Stomach (tissue), 9 donors: ENCODE results near the gene USP3. TPM values are rescaled to one million over a fixed set of nuclear protein-coding genes. Genes with fewer than 3 reads are reported as not detected.

Source experiments
- DNase-seq, 2 donors: peaks; one replicate each; pipeline versions ENCODE4 v3.0.0 to v3.0.0-alpha.2; 2013 to 2019
- H3K27ac ChIP-seq, 5 donors: fragments of 200-600 bp in 4 of 5; sonication (generic) in 4 of 5; one replicate each; pipeline ENCODE4 v1.5.1; 2013 to 2019; ENCODE audit warnings: mild to moderate bottlenecking in 1 of 5, moderate library complexity in 1 of 5
- H3K27me3 ChIP-seq, 3 donors: fragments of 200-600 bp; sonication (generic); one replicate each; pipeline ENCODE4 v1.5.1; 2017 to 2019; ENCODE audit warnings: mixed run types in 1 of 3
- H3K36me3 ChIP-seq, 4 donors: fragments of 200-600 bp; sonication (generic); 1 replicate in 3 of 4; 2 replicates in 1 of 4; pipeline ENCODE4 v1.5.1; 2016 to 2019
- H3K4me1 ChIP-seq, 4 donors: fragments of 200-600 bp; sonication (generic); one replicate each; pipeline ENCODE4 v1.5.1; 2016 to 2019
- H3K4me3 ChIP-seq, 4 donors: fragments of 200-600 bp; sonication (generic) in 3 of 4; one replicate each; pipeline ENCODE4 v1.5.1; 2016 to 2019; ENCODE audit warnings: mild to moderate bottlenecking in 1 of 4
- H3K9me3 ChIP-seq, 4 donors: fragments of 200-600 bp; sonication (generic); one replicate each; pipeline ENCODE4 v1.5.1; 2016 to 2019
- EP300 ChIP-seq: sonication (generic); formaldehyde crosslinking; IDR thresholded peaks from one replicate; pipeline ENCODE4 v1.6.1; 2017; ENCODE audit warnings: antibody characterized with exemption
- POLR2A ChIP-seq, 4 donors: fragments of 450-650 bp; IDR thresholded peaks; one replicate each; pipeline ENCODE4 v1.6.1; 2016; ENCODE audit warnings: antibody characterized with exemption in 4 of 4, control low read depth in 2 of 4, mild to moderate bottlenecking in 1 of 4, moderate library complexity in 1 of 4
- POLR2AphosphoS5 ChIP-seq, 3 donors: sonication (generic); formaldehyde crosslinking; IDR thresholded peaks; one replicate each; pipeline ENCODE4 v1.6.1; 2016; ENCODE audit warnings: antibody characterized with exemption in 3 of 3
- WGBS, 5 donors: extraction: QIAGEN DNeasy Blood & Tissue Kit in 3 of 5; methylation state at CpG; one replicate each; pipeline versions ENCODE4 v1.1.5 to v1.1.7; 2013 to 2018; 5-methylcytosine and 5-hydroxymethylcytosine counted together
- intact Hi-C: fragments of 100-400 bp; cut with DNase I; formaldehyde crosslinking; loops from one replicate; pipeline ENCODE4 v1.15.1; 2023; ENCODE audit warnings: low total_unique reads
- polyA plus RNA-seq, 3 donors: library from polyadenylated mRNA; stranded (reverse); fragments of 200-250 nt; gene quantifications; one replicate each; pipeline ENCODE4 v1.2.3, GENCODE V29; 2013
- total RNA-seq, 5 donors: library from RNA; depleted of rRNA; stranded (reverse); fragments of >200 nt; gene quantifications; one replicate each; pipeline versions ENCODE4 v1.1.0 to v1.2.3, GENCODE V29; 2014 to 2016
- TF ChIP-seq, protein P1 (sequence below), 7 experiments: fragments of 450-650 bp in 4 of 7; fragments of 200-600 bp in 3 of 7; sonication (generic) in 3 of 7; IDR thresholded peaks; one replicate each; pipeline ENCODE4 v1.5.1; 2016 to 2019; ENCODE audit warnings: antibody characterized with exemption in 7 of 7, control low read depth in 2 of 7, mild to moderate bottlenecking in 1 of 7
- donor health status: healthy with polysubstance abuse.
- donor health status: Bipolar disorder and iron deficiency.
- donor health status: healthy.

USP3 gene
- total and polyA plus RNA-seq, 8 donors: 10.5 to 174 (median 26.5) TPM

DNA sequence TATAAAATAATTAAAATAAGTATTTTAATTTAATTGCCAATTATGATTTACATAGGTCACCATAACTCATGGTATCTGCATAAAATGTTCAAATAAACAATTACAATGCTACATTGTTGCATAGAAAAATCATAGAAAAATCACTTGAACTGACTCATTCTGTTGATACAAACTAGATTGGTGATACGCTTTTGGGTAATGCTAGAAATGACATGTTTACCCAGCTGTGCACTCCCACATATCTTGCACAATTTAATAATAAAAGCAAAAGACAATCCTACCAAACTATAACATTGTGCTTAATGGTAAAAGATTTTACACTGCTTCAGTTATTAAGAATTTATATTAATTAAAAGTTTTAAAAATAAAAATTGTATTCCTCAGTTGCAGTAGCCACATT, 47.0 kb downstream of the USP3 start:
- TF ChIP-seq POLR2AphosphoS5 (IDR thresholded peaks at IDR 0.05): peak in 1 of 3 donors; percentile 36
- no peak for TF ChIP-seq EP300
- TF ChIP-seq, protein P1, sequence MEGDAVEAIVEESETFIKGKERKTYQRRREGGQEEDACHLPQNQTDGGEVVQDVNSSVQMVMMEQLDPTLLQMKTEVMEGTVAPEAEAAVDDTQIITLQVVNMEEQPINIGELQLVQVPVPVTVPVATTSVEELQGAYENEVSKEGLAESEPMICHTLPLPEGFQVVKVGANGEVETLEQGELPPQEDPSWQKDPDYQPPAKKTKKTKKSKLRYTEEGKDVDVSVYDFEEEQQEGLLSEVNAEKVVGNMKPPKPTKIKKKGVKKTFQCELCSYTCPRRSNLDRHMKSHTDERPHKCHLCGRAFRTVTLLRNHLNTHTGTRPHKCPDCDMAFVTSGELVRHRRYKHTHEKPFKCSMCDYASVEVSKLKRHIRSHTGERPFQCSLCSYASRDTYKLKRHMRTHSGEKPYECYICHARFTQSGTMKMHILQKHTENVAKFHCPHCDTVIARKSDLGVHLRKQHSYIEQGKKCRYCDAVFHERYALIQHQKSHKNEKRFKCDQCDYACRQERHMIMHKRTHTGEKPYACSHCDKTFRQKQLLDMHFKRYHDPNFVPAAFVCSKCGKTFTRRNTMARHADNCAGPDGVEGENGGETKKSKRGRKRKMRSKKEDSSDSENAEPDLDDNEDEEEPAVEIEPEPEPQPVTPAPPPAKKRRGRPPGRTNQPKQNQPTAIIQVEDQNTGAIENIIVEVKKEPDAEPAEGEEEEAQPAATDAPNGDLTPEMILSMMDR (IDR thresholded peaks at IDR 0.05): no peak
- no peak for TF ChIP-seq POLR2A (IDR thresholded peaks at IDR 0.05)
- no peaks in the 10 kb centered on the region for H3K27me3 ChIP-seq
- no peak overlapping the region for H3K4me3 ChIP-seq
- WGBS, 5 donors: 18 to 57% (median 41%) methylated on average over 1 of the region's 1 CpG
- H3K36me3 ChIP-seq: peaks cover 0 to 19% (median 14%) of the 10 kb centered on the region in 4 donors
- intact Hi-C loops: no loop called here
- peak overlapping the region in 4 of 5 donors; percentile 27 to 82 (median 69) for H3K27ac ChIP-seq
- no peak for DNase-seq
- no peaks in the 10 kb centered on the region for H3K9me3 ChIP-seq
- H3K4me1 ChIP-seq: peaks cover 28 to 53% (median 39%) of the 10 kb centered on the region in 4 donors

DNA sequence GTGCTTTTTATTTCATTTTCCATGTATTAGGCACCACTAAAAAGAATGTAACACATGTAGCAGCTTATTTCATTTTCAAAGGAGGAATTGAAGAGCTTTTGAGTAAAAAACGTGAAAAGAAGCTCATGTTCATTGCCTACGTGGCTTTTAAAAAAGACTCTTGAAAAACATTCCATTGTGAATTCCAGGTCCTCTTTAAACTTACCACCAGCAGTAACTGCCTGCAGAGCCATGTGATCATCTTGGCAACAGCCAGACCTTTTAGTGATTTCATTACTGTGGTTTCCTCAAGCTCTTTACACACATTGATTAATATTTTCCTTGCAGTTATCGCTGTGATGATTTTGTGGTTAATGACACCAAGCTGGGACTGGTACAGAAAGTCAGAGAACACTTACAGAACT, 49.0 kb downstream of the USP3 start:
- Histone ChIP-seq H3K27me3 (no peaks in the 10 kb centered on the region), H3K9me3 (no peaks in the 10 kb centered on the region), H3K4me1 (peaks cover 28 to 60% (median 43%) of the 10 kb centered on the region in 4 donors), H3K36me3 (peaks cover 6 to 32% (median 27%) of the 10 kb centered on the region in 4 donors), H3K4me3 (no peak overlapping the region), H3K27ac (peak overlapping the region in 4 of 5 donors; percentile 63 to 82 (median 76))
- TF ChIP-seq POLR2AphosphoS5 (IDR thresholded peaks at IDR 0.05) (peak; percentile 69 to 95 (median 81)), POLR2A (IDR thresholded peaks at IDR 0.05) (no peak)
- WGBS, 5 donors: 5 to 11% (median 7%) methylated on average over 3 of the region's 3 CpGs
- DNase-seq: peak; percentile 59 to 88
- intact Hi-C loops: no loop called here

DNA sequence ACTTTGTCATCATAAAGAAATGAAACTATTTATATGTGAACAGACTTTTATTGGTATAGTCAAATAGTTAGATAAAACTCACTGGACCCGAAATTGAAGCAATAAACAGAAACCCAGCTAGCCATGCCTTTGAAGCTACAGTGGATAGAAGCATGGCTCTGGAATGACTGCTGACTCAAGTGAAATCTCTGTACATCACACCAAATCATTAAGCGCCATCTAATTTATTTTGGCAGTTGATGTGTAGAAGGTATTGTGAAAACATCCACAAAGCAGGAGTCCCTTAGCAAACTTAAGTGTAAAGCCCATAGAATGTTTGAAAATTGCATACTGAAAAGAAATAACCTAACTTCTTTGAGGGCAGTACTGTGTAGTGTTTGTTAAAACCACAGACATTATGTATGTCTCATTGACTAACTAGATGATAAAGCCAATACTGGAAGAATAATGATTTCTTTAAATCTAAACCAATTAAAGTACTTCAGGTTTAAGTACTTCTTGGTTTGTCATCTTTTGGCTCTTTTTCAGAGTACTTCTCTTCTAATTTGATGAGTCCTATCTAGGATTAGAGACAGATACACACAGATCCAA, 50.0 kb downstream of the USP3 start:
- intact Hi-C loops: no loop called here
- WGBS, 5 donors: 58 to 71% (median 63%) methylated on average over 2 of the region's 2 CpGs
- H3K4me3 ChIP-seq: no peak overlapping the region

DNA sequence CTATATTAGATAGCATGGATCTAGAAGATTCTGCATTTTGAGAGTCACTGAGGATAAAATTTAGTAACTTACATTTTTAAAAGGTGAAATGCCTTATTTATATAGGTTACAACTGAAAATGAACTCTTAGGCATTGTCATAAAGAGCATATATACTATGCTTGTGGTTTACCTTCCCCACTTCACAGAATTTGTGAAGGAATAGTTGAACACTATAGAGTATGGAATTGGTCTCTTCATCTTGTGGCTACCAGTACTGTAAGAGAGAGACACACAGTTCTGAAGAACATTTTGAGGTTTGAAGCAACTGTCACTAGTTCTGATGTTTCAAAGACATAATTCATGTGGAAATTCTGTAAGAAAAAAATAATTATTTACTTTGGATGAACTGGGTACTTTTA, 51.1 kb downstream of the USP3 start:
- Histone ChIP-seq H3K27me3 (no peaks in the 10 kb centered on the region), H3K9me3 (no peaks in the 10 kb centered on the region), H3K4me3 (no peak overlapping the region), H3K27ac (peak overlapping the region in 3 of 5 donors; percentile 63 to 82 (median 75)), H3K36me3 (peaks cover 14 to 52% (median 42%) of the 10 kb centered on the region in 4 donors), H3K4me1 (peaks cover 28 to 66% (median 43%) of the 10 kb centered on the region in 4 donors)
- TF ChIP-seq, protein P1 (IDR thresholded peaks at IDR 0.05): no peak
- TF ChIP-seq POLR2A (IDR thresholded peaks at IDR 0.05) (no peak), EP300 (no peak), POLR2AphosphoS5 (IDR thresholded peaks at IDR 0.05) (no peak)
- intact Hi-C loops: no loop called here
- DNase-seq: no peak

More for the DNA sequence above, 50.0 kb downstream of the USP3 start:
- H3K9me3 ChIP-seq: no peaks in the 10 kb centered on the region
- peak overlapping the region in 4 of 5 donors; percentile 63 to 82 (median 76) for H3K27ac ChIP-seq
- no peaks in the 10 kb centered on the region for H3K27me3 ChIP-seq
- DNase-seq: no peak
- H3K36me3 ChIP-seq: peaks cover 8 to 41% (median 32%) of the 10 kb centered on the region in 4 donors
- TF ChIP-seq, protein P1 (IDR thresholded peaks at IDR 0.05): no peak
- TF ChIP-seq POLR2AphosphoS5 (IDR thresholded peaks at IDR 0.05): no peak
- TF ChIP-seq EP300: no peak
- no peak for TF ChIP-seq POLR2A (IDR thresholded peaks at IDR 0.05)
- peaks cover 28 to 70% (median 43%) of the 10 kb centered on the region in 4 donors for H3K4me1 ChIP-seq

DNA sequence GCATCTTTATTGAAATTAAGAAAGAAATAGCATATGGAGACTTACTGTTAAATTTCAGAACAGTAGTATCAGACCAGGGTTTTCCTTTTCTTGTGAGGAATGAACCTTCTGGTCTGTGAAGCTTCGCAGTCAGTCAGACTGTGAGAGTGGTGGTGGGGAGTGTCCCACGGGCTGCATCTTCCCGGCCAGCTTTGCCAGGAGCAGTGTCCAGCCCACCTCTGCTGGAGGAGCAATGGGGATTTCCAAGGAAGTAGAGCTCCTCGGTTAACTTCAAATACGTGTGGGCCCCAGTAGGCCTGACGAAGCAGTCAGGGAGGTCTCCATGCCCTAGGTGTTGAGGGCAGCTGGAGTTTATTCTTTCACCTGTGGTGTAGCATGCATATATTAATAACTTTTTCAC, 51.9 kb downstream of the USP3 start:
- no peaks in the 10 kb centered on the region for H3K27me3 ChIP-seq
- H3K9me3 ChIP-seq: no peaks in the 10 kb centered on the region
- 77 to 85% (median 79%) methylated on average over 6 of the region's 6 CpGs for WGBS, 5 donors
- peaks cover 21 to 59% (median 49%) of the 10 kb centered on the region in 4 donors for H3K36me3 ChIP-seq
- DNase-seq: no peak
- intact Hi-C loops: no loop called here
- no peak overlapping the region for H3K4me3 ChIP-seq
- TF ChIP-seq EP300: no peak
- peaks cover 24 to 59% (median 39%) of the 10 kb centered on the region in 4 donors for H3K4me1 ChIP-seq
- H3K27ac ChIP-seq: peak overlapping the region in 2 of 5 donors; percentile 26 to 82
